Neural cell (in vitro differentiated cells): ENCODE data around the gene TAX1BP3.

Experiments used
- CTCF ChIP-seq: fragments of 450-650 bp; IDR thresholded peaks from 2 replicates; pipeline ENCODE4 v1.5.1; 2014; ENCODE audit warnings: antibody characterized with exemption, mild to moderate bottlenecking, moderate library complexity; ENCODE audit not compliant: poor library complexity, severe bottlenecking
- POLR2AphosphoS5 ChIP-seq: IDR thresholded peaks from 2 replicates; pipeline ENCODE4 v1.6.1; 2012

GRCh38 chr17:3641014-3641413 lies 27.4 kb downstream of the TAX1BP3 start:
- TF ChIP-seq CTCF (no peak), POLR2AphosphoS5 (no peak)
